MM.1S (cell line): Measurements from ENCODE around the gene CA10.

Experiments
- DNase-seq: peaks from one replicate; pipeline ENCODE4 v3.0.0-alpha.2; 2015
- H2AFZ ChIP-seq: fragments of 300-600 bp; sonication (generic); 2 replicates; pipeline ENCODE4 v1.6.0; 2016; ENCODE audit warnings: antibody characterized with exemption, low read length
- H3F3A ChIP-seq: fragments of 300-600 bp; sonication (generic); 2 replicates; pipeline ENCODE4 v1.6.1; 2016; ENCODE audit warnings: mild to moderate bottlenecking, antibody characterized with exemption, low read length, moderate library complexity, mixed read lengths; ENCODE audit not compliant: insufficient read depth
- H3K27ac ChIP-seq: fragments of 300-600 bp; sonication (generic); 2 replicates; pipeline ENCODE4 v1.5.1; 2016; ENCODE audit warnings: mild to moderate bottlenecking, low read length
- H3K27me3 ChIP-seq: fragments of 300-600 bp; sonication (generic); replicated peaks from 2 replicates; pipeline ENCODE4 v1.6.0; 2016; ENCODE audit warnings: low read length; ENCODE audit not compliant: insufficient read depth
- H3K36me3 ChIP-seq: fragments of 300-600 bp; sonication (generic); replicated peaks from 2 replicates; pipeline ENCODE4 v1.6.1; 2016; ENCODE audit warnings: mild to moderate bottlenecking, low read length, mixed read lengths; ENCODE audit not compliant: insufficient read depth
- H3K4me1 ChIP-seq: fragments of 300-600 bp; sonication (generic); 2 replicates; pipeline ENCODE4 v1.6.1; 2016; ENCODE audit warnings: low read length, mixed read lengths
- H3K4me2 ChIP-seq: fragments of 300-600 bp; sonication (generic); 2 replicates; pipeline ENCODE4 v1.6.0; 2016; ENCODE audit warnings: low read depth, low read length
- H3K4me3 ChIP-seq: fragments of 300-600 bp; sonication (generic); 2 replicates; pipeline ENCODE4 v1.5.1; 2016; ENCODE audit warnings: low read length, mixed read lengths
- H3K79me2 ChIP-seq: fragments of 300-600 bp; sonication (generic); 2 replicates; pipeline ENCODE4 v1.6.1; 2016; ENCODE audit warnings: mixed run types, low read length, mixed read lengths
- H3K9ac ChIP-seq: fragments of 300-600 bp; sonication (generic); 2 replicates; pipeline ENCODE4 v1.6.1; 2016; ENCODE audit warnings: low read length, mixed read lengths
- H3K9me2 ChIP-seq: fragments of 300-600 bp; sonication (generic); replicated peaks from 2 replicates; pipeline ENCODE4 v1.6.1; 2016; ENCODE audit warnings: mild to moderate bottlenecking, low read length, mixed read lengths; ENCODE audit not compliant: insufficient read depth
- H3K9me3 ChIP-seq: fragments of 300-600 bp; sonication (generic); replicated peaks from 2 replicates; pipeline ENCODE4 v1.6.1; 2016; ENCODE audit warnings: mild to moderate bottlenecking, low read length, mixed read lengths; ENCODE audit not compliant: insufficient read depth
- H4K20me1 ChIP-seq: fragments of 300-600 bp; sonication (generic); 2 replicates; pipeline ENCODE4 v1.6.1; 2016; ENCODE audit warnings: mild to moderate bottlenecking, low read length, moderate library complexity, mixed read lengths; ENCODE audit not compliant: insufficient read depth
- CTCF ChIP-seq: fragments of 300-600 bp; sonication (generic); IDR thresholded peaks from 2 replicates; pipeline ENCODE4 v1.5.1; 2016; ENCODE audit warnings: antibody characterized with exemption, low read length, mixed read lengths
- EZH2 ChIP-seq: fragments of 300-600 bp; sonication (generic); optimal IDR thresholded peaks from 2 replicates; pipeline ENCODE3; 2017; ENCODE audit warnings: low read depth, mild to moderate bottlenecking, antibody characterized with exemption, low read length, mixed read lengths
- EZH2phosphoT487 ChIP-seq: fragments of 300-600 bp; sonication (generic); IDR thresholded peaks from 2 replicates; pipeline ENCODE4 v1.6.1; 2018; ENCODE audit warnings: antibody characterized with exemption, low read length

Gene CA10

GRCh38 chr17:51742571-51742970 lies 415.9 kb downstream of the CA10 start:
- TF ChIP-seq EZH2phosphoT487, result no peak
- no peak for TF ChIP-seq CTCF
- no peak for TF ChIP-seq EZH2
- no peaks in the 10 kb centered on the region for H3K36me3 ChIP-seq
- no peak overlapping the region for H3K4me3 ChIP-seq
- H3K4me1 ChIP-seq, result no peaks in the 10 kb centered on the region
- no peaks in the 10 kb centered on the region for H3F3A ChIP-seq
- no peaks in the 10 kb centered on the region for H4K20me1 ChIP-seq
- no peak overlapping the region for H3K9ac ChIP-seq
- no peak overlapping the region for H2AFZ ChIP-seq
- no peak overlapping the region for H3K27ac ChIP-seq
- no peaks in the 10 kb centered on the region for H3K79me2 ChIP-seq
- no peaks in the 10 kb centered on the region for H3K9me2 ChIP-seq
- no peaks in the 10 kb centered on the region for H3K9me3 ChIP-seq
- no peaks in the 10 kb centered on the region for H3K27me3 ChIP-seq
- DNase-seq, result no peak
- H3K4me2 ChIP-seq, result no peak overlapping the region

- DNase-seq, result no peak
- Histone ChIP-seq H3K27me3 (no peaks in the 10 kb centered on the region), H3K27ac (no peak overlapping the region), H3K4me2 (no peak overlapping the region), H4K20me1 (no peaks in the 10 kb centered on the region), H3K9me3 (no peaks in the 10 kb centered on the region), H3K36me3 (no peaks in the 10 kb centered on the region), H3K9me2 (no peaks in the 10 kb centered on the region), H3K9ac (no peak overlapping the region), H2AFZ (no peak overlapping the region), H3F3A (no peaks in the 10 kb centered on the region), H3K4me1 (no peaks in the 10 kb centered on the region), H3K79me2 (no peaks in the 10 kb centered on the region), H3K4me3 (no peak overlapping the region)
- TF ChIP-seq CTCF (no peak), EZH2phosphoT487 (no peak), EZH2 (no peak)
Observed at GRCh38 chr17:51741458-51741857, 417.1 kb downstream of the CA10 start.

GRCh38 chr17:51740531-51740930 lies 418.0 kb downstream of the CA10 start:
- Histone ChIP-seq H3F3A (no peaks in the 10 kb centered on the region), H3K27me3 (no peaks in the 10 kb centered on the region), H3K36me3 (no peaks in the 10 kb centered on the region), H3K27ac (no peak overlapping the region), H2AFZ (no peak overlapping the region), H3K4me2 (no peak overlapping the region), H3K9me3 (no peaks in the 10 kb centered on the region), H3K4me3 (no peak overlapping the region), H3K79me2 (no peaks in the 10 kb centered on the region), H3K9ac (no peak overlapping the region), H3K9me2 (no peaks in the 10 kb centered on the region), H4K20me1 (no peaks in the 10 kb centered on the region), H3K4me1 (no peaks in the 10 kb centered on the region)
- no peak for DNase-seq
- TF ChIP-seq EZH2phosphoT487, result no peak
- no peak for TF ChIP-seq EZH2

DNA sequence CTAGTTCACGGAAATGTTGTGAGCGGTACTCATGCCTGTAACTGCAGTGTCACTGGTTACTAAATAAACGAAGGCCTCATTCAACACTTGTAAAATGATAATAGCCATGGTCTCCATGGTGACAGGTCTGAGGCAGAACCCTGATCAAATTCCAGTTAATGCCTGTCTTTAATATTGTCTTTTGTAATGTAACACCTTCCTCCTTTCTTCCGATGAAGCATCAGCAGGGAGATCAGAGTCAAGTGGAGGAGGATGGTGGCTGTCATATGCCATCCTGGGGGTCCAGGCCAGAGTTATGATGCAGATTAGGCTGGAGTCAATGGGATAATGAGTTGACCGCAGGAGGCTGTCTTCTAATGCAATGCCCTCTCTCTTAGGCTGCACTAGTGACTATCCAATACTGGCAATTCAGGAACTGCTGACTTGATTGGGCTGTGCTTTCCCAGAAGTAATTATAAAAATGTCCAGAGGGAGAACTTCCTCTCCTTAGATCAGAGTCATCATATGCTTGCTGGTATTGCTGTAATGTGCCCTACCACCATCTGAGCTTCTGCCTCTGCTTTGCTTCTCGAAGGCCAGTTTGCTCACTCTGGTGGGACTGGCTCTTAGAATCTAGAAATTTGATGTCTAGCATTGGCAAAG lies 419.1 kb downstream of the CA10 start:
- no peak for DNase-seq
- TF ChIP-seq EZH2phosphoT487 (no peak), CTCF (no peak), EZH2 (no peak)
- Histone ChIP-seq H3K4me2 (no peak overlapping the region), H3F3A (no peaks in the 10 kb centered on the region), H3K9me2 (no peaks in the 10 kb centered on the region), H4K20me1 (no peaks in the 10 kb centered on the region), H3K9me3 (no peaks in the 10 kb centered on the region), H3K4me1 (no peaks in the 10 kb centered on the region), H3K79me2 (no peaks in the 10 kb centered on the region), H3K36me3 (no peaks in the 10 kb centered on the region), H3K9ac (no peak overlapping the region), H2AFZ (no peak overlapping the region), H3K27ac (no peak overlapping the region), H3K27me3 (no peaks in the 10 kb centered on the region), H3K4me3 (no peak overlapping the region)
